SKM-1 treated with dmso at 0.1 percent for 144 hours (cell line): ENCODE measurements around the gene CPAMD8.

Experiments
- DNase-seq: peaks from one replicate; lab custom pipeline; 2025; ENCODE audit not compliant: unreplicated experiment; lab: John Stamatoyannopoulos, UW

The CPAMD8 gene

DNA sequence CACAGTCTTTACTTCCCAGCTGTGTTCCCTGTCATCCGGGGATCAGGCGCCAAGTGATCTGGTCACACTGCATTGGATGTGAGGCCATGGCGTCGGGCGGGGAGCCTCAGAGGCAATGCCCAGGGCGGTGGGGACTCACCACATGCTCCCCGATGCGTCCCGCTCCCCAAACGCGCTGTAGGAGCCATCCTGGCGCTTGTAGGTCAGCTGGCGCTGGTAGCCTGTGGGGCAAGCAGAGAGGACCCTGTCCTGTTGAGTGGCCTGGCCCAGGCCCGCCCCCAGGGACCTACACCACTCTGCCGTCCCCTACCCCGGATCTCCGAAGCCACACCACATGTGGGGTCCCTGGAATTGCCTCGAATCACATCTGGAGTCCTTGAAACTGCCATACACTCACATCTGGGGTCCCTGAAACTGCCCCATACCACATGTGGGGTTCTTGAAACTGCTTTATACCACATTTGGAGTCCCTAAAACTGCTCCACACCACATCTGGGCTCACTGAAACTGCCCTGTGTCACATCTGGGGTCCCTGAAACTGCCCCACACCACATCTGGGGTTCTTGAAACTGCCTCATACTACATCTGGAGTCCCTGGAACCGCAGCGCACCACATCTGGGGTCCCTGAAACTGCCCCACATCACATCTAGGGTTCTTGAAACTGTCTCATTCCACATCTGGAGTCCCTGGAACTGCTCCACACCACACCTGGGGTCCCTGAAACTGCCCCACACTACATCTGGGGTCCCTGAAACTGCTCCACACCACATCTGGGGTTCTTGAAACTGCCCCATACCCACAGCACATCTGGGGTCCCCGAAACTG, 104.6 kb downstream of the CPAMD8 start:
- no peak for DNase-seq

DNA sequence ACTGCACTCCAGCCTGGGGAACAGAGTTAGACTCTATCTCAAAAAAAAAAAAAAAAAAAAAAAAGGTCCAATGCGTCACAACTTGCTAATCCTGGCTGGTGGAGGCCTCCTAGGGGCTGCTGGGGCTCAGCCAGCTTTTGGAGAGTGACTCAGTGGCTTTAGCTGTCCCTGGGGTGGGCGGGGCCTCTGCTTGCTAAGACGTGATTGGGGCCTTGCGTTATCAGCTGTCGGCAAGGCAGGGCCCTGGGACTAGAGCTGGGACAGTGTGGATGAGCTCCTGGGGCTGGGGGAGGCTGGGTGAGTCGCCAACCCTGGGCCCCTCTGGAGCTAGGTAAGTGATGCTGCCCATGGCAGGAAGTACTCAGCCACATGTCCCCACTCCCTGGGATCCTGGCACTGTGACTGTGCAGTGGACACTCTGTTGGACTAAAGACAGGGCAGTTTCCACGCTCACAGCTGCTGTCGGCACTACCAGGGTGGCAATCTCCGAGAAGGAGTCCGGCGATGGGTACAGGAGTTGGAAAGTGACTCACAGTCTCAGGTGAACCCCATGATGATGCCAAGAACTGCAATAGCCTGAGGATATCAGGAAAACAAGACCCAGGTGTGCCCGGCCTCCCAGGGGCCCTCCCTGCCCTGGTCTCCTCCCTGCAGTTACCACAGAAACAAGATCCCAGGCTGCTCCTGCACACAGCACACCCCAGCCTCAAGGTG, 105.6 kb downstream of the CPAMD8 start:
- no peak for DNase-seq

DNA sequence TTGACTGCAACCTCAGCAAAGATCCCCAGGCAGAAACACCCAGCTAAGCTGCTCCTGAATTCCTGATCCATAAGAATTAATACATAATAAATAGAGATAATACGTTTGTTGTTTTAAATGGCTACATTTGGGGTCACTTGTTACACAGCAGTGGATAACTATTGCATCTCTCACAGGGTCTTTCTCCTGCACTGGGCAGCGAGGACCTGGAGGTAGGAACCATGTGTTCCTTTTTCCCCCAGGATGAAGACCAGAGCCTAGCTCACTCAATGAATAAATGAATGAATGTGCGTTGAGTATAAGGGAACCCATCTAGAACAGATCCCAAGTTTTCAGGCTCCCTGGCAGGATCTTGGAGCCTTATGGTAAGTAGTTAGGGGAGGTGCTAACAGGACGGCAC, 107.1 kb downstream of the CPAMD8 start:
- DNase-seq: no peak

DNA sequence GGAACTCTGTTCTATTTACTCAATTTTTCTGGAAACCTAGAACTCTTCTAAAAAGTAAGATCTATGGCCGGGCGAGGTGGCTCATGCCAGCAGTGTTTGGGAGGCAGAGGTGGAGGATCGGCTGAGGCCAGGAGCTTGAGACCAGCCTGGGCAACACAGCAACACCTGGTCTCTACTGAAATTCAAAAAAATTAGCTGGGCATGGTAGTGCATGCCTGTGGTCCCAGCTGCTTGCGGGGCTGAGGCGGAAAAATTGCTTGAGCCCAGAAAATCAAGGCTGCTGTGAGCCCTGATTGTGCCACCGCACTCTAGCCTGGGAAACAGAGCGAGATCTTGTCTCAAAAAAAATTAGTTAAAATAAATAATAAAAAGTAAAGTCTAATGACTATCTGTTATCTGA, 109.2 kb downstream of the CPAMD8 start:
- DNase-seq: no peak

DNA sequence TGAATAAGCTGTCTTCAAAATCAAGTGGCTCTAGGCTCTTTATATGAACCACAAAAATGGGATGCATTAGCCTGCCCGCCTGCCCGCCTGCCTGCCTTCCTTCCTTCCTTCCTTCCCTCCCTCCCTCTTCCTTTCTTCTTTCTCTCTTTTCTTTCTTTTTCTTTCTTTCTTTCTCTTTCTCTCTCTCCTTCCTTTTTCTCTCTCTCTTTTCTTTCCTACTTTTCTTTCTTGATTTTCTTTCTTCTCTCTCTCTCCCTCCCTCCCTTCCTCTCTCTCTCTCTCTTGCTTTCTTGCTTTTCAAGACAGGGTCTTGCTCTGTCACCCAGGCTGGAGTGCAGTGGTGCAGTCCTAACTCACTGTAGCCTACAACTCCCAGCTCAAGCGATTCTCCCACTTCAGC, 110.9 kb downstream of the CPAMD8 start:
- DNase-seq: no peak

DNA sequence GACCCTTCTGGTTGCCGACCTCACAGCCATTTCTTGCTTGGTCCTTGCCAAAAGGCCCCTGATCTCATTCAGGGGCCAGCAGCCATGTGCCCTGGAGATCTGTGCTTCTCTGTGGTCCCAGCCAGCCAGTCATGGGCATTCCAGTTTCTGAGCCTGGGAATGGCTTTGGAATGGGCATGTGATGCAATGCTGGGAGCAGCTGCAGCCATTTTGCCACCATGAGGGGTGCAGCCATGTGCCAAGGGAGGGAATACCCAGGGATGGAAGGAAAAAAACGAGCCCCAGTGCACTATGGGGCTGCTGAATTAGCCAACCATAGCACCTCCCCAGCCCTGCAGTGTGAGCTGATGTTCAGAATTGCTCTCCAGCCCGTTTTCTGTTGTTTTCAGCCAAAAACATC, 111.5 kb downstream of the CPAMD8 start:
- DNase-seq: no peak

DNA sequence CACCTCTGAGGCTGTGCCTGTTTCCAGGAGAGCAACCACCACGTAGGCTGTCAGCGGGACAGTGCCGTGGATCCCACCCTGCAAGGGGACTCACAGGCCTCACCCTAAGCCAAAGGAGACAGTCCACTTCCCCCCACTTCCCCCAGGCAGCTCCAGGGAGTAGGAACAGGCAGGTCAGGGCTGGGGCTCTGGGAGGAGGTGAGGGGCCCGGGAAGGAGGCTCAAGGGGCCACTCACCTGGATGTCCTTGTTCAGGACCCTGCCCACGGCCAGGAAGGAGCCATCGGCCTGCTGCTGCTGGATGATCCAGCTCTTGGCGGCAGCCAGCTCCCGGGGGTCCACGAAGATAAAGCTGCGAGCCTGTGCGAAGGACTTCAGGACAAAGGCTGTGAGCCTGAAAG, 112.2 kb downstream of the CPAMD8 start:
- DNase-seq: no peak

DNA sequence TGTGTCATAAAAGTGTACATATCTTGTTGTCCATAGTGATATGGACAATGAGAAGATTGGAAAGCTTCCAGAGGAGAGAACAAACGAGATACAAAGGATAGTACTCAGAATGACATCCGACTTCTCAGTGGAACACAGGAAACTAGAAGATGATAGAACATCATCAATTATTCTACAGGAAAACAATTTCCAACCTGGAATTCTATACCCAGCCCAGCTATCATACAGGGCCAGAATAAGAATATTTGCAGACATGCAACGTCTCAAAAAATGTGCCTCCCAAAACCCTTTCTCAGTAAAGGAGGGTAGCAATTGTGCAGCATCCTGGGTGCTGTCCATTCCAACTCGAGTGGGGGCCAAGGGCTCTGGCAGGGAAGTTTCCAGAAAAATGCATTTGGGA, 113.8 kb downstream of the CPAMD8 start:
- no peak for DNase-seq

DNA sequence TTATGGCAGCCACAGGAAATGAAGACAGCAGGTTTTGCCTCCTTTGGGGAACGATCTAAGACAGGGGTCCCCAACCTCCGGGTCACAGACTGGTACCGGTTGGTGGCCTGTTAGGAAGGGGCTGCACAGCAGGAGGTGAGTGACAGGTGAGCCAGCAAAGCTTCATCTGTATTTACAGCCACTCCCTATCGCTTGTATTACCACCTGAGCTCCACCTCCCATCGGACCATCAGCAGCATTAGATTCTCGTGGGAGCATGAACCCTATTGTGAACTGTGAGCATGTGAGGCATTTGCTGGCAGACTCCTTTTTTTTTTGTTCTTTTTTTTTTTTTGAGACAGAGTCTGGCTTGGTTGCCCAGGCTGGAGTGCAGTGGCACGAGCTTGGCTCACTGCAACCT, 115.6 kb downstream of the CPAMD8 start:
- DNase-seq: no peak

DNA sequence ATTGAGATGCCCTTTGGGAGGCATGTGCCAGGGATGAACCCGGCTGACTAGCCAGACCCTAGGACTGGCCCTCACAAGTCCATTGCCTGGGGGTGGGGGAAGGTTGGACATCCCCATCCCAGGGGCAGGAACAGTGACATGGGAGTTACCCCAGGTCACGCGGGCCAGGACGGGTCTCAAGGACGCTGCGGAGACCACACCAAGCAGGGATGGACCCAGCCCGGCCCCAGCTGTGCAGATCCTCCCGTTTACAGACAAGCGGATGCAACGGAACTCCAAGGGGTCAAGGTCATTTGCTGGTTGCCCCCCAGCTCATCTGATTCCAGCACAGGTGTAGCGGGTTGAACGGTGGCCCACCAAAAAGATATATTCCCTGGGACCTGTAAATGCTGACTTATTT, 117.9 kb downstream of the CPAMD8 start:
- DNase-seq: no peak

DNA sequence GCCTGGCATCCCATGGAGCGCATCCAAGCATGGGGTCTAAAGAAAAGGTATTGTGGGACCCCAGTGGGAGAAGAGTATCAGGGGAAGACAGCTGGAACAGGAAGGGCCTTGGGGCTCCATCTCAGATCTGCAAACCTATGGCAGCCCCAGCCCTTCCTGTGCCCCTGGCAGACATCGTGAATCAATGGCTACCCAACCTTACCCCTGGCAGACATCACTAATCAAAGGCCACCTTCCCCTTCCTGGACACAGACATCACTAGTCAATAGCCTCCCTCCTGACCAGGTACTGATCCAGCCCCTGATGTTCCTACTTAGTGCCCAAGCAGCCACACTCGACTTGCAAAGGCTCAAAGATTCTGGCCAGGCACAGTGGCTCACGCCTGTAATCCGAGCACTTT, 122.0 kb downstream of the CPAMD8 start:
- no peak for DNase-seq

DNA sequence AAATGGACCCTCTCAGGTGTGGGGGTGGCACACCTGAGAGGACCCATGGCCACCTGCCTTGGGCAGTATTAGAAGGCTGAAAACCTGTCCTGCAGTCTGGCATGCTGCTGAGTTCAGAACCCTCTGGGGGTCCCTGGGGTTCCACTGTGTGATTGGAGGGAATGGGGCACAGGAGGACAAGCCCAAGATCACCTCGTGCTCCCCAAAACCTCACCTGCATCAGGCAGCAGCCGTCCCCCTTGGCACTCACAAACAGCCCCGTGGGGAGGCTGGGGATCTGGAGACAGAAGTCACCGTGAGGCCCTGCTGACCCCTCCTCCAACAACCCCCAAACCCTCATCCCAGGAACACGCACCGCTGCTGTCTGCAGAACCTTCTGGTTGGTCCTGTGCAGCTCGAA, 123.3 kb downstream of the CPAMD8 start:
- no peak for DNase-seq

DNA sequence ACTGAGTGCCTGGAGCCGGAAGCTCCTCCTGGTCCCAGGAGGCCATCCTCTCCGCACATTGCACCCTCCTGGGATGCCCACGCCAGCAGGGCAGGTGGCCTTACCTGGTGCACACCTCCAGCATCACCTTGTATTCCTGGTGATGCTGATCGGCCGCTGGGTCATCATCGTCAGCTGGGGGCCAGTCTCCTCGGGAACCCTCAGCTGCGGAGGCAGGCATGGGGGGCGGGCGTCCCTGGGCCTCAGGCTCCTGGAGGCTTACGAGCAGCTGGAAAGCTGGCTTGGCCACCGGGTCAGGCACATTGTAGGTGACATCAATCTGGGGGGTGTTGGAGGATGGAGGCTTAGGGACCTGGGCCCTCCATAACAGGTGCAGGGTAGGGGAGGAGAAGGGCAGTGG, 124.1 kb downstream of the CPAMD8 start:
- DNase-seq: no peak

DNA sequence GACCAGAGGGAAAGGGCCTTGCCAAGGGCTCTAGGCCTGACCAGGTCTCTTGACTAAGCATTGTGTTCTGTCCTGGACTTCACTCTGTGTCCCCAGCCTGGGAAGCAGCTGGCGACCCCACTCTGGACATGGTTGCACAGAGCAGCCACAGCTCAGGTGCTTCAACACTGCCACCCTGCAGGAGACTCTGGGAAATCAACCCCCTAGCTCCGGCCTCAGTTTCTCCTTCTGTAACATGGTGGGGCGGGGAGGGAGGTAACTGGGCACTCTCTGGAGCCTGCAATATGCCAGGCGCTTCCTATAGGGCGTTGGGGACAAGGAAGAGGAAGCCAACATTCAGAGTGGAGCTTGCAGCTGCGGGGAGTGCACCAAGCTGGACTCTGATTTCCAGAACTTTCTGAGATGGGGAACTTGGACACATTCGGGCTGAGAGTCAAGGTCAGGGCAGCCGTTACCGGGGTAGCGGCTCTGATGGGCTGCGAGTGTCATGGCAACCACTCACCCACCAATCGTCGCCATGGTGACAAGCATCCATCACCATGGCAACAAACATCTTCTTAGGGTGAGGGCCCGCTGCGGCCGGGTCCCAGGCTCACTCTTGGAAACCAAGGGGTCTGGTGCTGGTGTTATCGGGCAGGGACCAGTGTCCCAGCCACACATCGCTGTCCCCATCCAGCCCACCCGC, 125.0 kb downstream of the CPAMD8 start:
- DNase-seq: no peak

DNA sequence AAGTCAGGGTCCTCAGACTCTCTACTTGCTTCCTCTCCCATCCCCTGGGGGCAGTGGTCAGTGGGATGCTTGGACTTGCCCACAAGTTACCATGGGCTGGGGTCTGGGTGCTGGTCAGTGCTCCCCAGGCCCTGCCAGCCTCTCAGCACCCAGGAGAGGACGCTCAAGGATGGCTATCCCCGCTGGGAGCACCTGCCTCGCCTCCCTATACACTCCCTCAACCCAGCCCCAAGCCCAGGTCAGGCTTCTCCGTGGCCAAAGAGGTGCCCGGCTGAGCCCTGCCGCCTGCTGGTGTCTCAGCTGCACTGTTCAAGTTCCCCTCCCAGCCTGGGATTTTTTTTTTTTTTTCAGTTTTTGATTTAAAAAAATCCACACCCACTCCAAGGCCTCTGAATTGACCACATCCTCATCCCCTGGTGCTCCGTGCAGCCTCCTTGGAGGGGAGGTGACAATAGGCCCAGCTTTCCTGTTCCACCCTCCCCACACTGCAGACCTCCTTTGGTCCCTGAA, 127.0 kb downstream of the CPAMD8 start:
- peak; percentile 57 for DNase-seq

DNA sequence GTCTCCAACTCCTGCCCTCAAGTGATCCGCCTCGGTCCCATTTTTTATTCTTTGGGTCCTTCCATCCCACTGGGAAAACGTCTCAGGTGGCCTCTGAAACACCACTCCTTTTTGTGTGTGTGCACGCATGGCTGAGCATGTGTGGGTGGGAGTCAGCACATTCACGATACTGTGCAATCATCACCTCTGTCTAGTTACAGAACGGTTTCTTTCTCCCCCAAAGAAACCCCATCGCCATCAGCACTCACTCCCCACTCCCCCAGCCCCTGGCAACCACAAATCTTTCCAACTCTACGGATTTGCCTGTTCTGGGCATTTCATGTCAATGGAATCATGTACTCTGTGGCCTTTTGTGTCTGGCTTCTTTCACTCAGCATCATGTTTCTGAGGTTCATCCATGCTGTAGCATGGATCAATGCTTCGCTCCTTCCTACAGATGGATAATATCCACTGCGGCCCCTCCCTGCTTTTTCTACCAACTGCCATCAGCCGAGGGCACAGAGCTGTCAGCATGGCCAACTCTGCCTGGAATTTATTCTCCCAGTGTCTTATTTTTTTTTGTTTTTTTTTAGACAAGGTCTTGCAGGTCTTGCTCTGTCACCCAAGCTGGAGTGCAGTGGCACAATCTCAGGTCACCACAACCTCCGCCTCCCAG, 128.1 kb downstream of the CPAMD8 start:
- DNase-seq: no peak

DNA sequence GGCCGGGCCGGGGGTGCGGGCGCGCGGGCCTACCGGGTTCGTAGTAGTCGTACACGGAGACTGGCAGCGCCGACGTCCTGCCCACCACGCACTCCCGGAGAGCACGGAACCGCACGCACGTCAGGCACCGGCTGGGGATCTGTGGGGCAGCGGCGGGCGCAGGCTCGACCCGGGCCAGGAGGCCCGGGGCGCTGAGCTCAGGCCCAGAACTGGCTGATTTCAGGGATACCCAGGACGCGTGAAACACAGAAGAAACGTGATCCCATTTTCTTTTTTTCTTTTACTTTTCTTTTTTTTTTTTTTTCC, 128.8 kb downstream of the CPAMD8 start:
- no peak for DNase-seq

DNA sequence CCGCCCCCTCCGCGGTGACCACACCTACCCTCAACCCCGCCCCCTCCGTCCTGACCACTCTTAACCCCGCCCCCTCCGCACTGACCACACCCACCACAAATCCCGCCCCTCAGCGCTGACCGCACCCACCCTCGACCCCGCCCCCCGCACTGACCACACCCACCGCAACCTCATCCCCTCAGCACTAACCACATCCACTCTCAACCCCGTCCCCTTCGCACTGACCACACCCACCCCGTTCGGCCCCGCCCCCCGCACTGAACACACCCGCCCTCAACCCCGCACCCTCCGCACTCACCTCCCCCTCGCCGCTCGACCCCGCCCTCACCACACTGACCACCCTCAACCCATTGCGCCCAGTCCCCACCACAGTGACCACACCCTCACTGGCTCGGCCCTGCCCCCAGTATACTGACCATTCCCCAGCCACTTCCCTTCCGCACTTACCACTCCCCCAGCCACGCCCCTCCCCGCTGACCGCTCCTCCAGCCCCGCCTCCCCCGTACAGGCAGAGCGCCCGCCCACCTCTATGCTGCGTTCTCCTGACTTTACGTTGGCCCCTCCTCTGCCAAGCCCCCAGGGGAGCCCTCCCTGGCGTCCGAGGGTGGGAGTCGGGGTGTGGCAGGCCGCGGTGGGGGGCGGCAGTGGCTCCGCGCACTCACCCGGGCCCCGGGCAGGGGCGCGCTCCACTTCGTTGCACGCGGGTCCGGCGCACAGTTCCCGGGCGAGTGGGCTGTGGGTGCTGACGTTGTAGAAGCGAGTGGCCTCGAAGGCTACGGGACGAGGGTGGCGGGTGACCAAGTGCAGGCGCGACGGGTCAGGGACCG, 129.4 kb downstream of the CPAMD8 start:
- DNase-seq: peak; percentile 43

DNA sequence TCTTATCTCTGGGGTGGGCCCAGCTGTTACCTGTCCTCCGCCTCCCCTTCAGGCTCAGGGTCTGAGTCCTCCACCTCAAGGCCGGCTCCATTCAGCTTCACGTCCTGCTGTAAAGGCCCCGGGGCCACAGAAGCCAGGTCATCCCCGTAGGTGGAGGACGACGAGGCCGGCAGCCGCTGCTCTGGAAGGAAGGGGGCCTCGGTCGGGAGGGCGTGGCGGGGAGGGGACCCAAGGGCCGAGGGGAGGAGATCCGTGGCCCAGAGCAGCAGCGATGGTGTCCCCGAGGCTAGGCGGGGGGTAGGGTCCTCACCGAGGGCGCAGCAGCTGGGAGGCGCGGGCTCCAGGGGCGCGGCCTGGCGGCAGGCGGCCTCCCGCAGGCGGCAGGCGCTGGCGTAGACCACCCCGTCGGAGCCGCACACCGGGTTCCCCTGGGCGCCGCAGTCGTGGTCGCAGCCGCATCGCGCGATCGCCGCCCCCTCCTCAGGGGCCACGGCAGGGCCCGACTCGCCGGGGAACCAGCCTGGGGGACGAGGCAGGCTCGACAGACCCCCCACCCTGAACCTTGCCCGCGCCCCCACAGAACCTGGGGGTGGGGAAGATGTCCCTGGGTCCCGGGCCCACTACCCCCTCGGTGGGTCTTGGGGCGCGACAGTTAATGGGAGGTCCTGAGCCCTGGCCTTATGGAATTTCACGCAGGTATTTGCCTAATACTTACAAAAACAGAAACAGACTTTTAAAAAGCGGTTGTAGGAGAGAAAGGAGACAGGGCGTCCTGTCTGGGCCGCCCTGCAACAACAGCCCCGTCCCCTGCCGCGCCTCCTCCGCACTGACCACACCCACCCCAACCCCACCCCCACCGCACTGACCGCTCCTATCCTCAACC, 130.2 kb downstream of the CPAMD8 start:
- no peak for DNase-seq
